HG02642 (cell line): ENCODE data around the gene IL12B.
"Not testable (repeated sequence)": the region's sequence is repeated elsewhere in the genome, so short reads cannot be mapped to it uniquely, and the experiment has no call there.

Source experiments
- ATAC-seq: cut with Tn5 transposase; IDR thresholded peaks from one replicate; pipeline ENCODE4 v1.9.1; 2021; ENCODE audit warnings: mild to moderate bottlenecking; ENCODE audit not compliant: unreplicated experiment, poor library complexity

The IL12B gene

GRCh38 chr5:159333545-159333925 lies 3.2 kb upstream of the IL12B start:
- ATAC-seq = no peak

GRCh38 chr5:159332800-159333544 lies 2.7 kb upstream of the IL12B start:
- ATAC-seq = no peak

GRCh38 chr5:159331093-159331973 lies 1.0 kb upstream of the IL12B start:
- ATAC-seq = peak; percentile 77

- ATAC-seq = no peak
Observed at GRCh38 chr5:159324986-159325385, 5.3 kb downstream of the IL12B start.

- no peak for ATAC-seq
Observed at GRCh38 chr5:159324102-159324755, 6.1 kb downstream of the IL12B start.

GRCh38 chr5:159322180-159322579 lies 8.1 kb downstream of the IL12B start:
- no peak for ATAC-seq

GRCh38 chr5:159319832-159320231 lies 10.5 kb downstream of the IL12B start:
- ATAC-seq = no peak

GRCh38 chr5:159319363-159319762 lies 10.9 kb downstream of the IL12B start:
- no peak for ATAC-seq

GRCh38 chr5:159318448-159318847 lies 11.8 kb downstream of the IL12B start:
- no peak for ATAC-seq

- ATAC-seq = no peak
Observed at GRCh38 chr5:159317849-159318248, 12.4 kb downstream of the IL12B start.

- no peak for ATAC-seq
Observed at GRCh38 chr5:159316519-159317383, 13.5 kb downstream of the IL12B start.

- no peak for ATAC-seq
Observed at GRCh38 chr5:159313197-159313596, 17.1 kb downstream of the IL12B start.

GRCh38 chr5:159311063-159311462 lies 19.2 kb downstream of the IL12B start:
- ATAC-seq = no peak

- ATAC-seq = no peak
Observed at GRCh38 chr5:159310511-159310910, 19.8 kb downstream of the IL12B start.

GRCh38 chr5:159309689-159310433 lies 20.4 kb downstream of the IL12B start:
- no peak for ATAC-seq

GRCh38 chr5:159304961-159305595 lies 25.2 kb downstream of the IL12B start:
- no peak for ATAC-seq

GRCh38 chr5:159303286-159303685 lies 27.0 kb downstream of the IL12B start:
- no peak for ATAC-seq

GRCh38 chr5:159301929-159302860 lies 28.1 kb downstream of the IL12B start:
- not testable (repeated sequence) for ATAC-seq
